ENCODE results near the gene CGB2. TPM values are rescaled to one million over a fixed set of nuclear protein-coding genes. Genes with fewer than 3 reads are reported as not detected.
A peak's percentile ranks its signal among the peaks of the same experiment; 100 is the strongest.

Gene CGB2
- total RNA-seq, 2 donors from 2014 or later: 0.57 TPM; not detected in 1

DNA sequence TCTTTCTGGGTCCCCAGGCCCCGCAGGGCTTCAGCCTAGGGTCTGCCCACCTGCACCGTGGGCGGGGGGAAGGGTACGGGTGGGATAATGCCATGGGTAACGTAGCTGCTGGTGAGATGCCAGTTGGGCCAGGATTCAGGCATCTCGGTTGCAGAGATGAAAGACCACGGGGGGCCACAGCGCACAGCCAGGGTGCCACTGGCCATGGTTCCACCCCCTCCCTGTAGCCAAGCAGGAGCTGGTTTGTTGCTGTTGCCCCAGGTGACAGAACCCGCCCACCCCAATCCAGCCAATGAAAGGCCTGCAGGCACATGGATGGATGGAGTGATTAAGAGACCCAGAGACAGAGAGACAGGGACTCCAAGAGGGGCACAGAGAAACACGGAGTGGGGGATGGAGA is 26.9 kb downstream of the CGB2 start:
- no peak overlapping the region for H3K9ac ChIP-seq (ENCODE audit: extremely low read depth, low read length, poor library complexity, severe bottlenecking)
- Mint-ChIP-seq H3K36me3 (ENCODE audit: low read depth) (no peaks in the 10 kb centered on the region), H3K27ac (no peak overlapping the region), H3K9me3 (no peaks in the 10 kb centered on the region), H3K4me3 (no peak overlapping the region), H3K4me1 (peaks cover 6% of the 10 kb centered on the region), H3K27me3 (ENCODE audit: insufficient read depth) (peaks cover 86% of the 10 kb centered on the region)
- no peaks in the 10 kb centered on the region for H3K4me1 ChIP-seq (ENCODE audit: control insufficient read depth, insufficient read depth, low read length)
- 84 to 88% methylated on average over 5 to 10 of the region's 10 CpGs for WGBS, 2 experiments (ENCODE audit: insufficient coverage in 1 of 2, insufficient read length in 1 of 2)
- TF ChIP-seq, protein P1, sequence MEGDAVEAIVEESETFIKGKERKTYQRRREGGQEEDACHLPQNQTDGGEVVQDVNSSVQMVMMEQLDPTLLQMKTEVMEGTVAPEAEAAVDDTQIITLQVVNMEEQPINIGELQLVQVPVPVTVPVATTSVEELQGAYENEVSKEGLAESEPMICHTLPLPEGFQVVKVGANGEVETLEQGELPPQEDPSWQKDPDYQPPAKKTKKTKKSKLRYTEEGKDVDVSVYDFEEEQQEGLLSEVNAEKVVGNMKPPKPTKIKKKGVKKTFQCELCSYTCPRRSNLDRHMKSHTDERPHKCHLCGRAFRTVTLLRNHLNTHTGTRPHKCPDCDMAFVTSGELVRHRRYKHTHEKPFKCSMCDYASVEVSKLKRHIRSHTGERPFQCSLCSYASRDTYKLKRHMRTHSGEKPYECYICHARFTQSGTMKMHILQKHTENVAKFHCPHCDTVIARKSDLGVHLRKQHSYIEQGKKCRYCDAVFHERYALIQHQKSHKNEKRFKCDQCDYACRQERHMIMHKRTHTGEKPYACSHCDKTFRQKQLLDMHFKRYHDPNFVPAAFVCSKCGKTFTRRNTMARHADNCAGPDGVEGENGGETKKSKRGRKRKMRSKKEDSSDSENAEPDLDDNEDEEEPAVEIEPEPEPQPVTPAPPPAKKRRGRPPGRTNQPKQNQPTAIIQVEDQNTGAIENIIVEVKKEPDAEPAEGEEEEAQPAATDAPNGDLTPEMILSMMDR (conservative IDR thresholded peaks at IDR 0.05): no peak
- H3K9me3 ChIP-seq (ENCODE audit: control insufficient read depth, low read length): no peaks in the 10 kb centered on the region
- peaks cover 48% of the 10 kb centered on the region for H3K27me3 ChIP-seq (ENCODE audit: control insufficient read depth, insufficient read depth, low read length, poor library complexity, severe bottlenecking)
- no peak overlapping the region for H3K4me3 ChIP-seq (ENCODE audit: low read length)
- H3K36me3 ChIP-seq (ENCODE audit: control insufficient read depth, insufficient read depth, low read length): no peaks in the 10 kb centered on the region
- H3K27ac ChIP-seq (ENCODE audit: low read depth, low read length): no peak overlapping the region
- DNase-seq: peak; percentile 83

DNA sequence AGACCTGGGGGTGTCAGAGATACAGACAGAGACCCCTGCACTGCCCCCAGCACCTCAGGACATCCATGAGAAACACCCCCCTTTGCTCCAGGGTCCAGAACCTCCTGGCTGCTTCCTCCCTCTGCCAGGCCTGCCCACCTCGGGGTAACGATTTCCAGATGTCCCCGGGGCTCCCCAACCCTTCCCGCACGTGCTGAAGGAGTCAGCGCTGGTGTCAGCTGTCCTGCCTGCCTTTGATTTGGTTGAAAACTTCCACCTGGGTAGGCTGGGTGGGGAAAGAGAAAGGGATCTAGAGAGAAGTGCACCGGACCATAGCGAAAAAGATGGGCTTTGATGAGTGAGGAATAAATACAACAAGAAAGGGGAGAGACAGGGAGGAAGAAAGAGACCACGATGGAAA is 27.4 kb downstream of the CGB2 start:
- no peak for DNase-seq
- Histone ChIP-seq H3K4me3 (ENCODE audit: low read length) (no peak overlapping the region), H3K36me3 (ENCODE audit: control insufficient read depth, insufficient read depth, low read length) (no peaks in the 10 kb centered on the region), H3K27me3 (ENCODE audit: control insufficient read depth, insufficient read depth, low read length, poor library complexity, severe bottlenecking) (peaks cover 48% of the 10 kb centered on the region), H3K27ac (ENCODE audit: low read depth, low read length) (no peak overlapping the region), H3K9ac (ENCODE audit: extremely low read depth, low read length, poor library complexity, severe bottlenecking) (no peak overlapping the region), H3K4me1 (ENCODE audit: control insufficient read depth, insufficient read depth, low read length) (no peaks in the 10 kb centered on the region), H3K9me3 (ENCODE audit: control insufficient read depth, low read length) (no peaks in the 10 kb centered on the region)
- Mint-ChIP-seq H3K36me3 (ENCODE audit: low read depth) (no peaks in the 10 kb centered on the region), H3K4me1 (peaks cover 6% of the 10 kb centered on the region), H3K9me3 (no peaks in the 10 kb centered on the region), H3K27ac (no peak overlapping the region), H3K27me3 (ENCODE audit: insufficient read depth) (peaks cover 84% of the 10 kb centered on the region), H3K4me3 (no peak overlapping the region)
- WGBS, 2 experiments (ENCODE audit: insufficient coverage in 1 of 2, insufficient read length in 1 of 2): 86 to 90% methylated on average over 4 to 9 of the region's 9 CpGs
- TF ChIP-seq, protein P1 (conservative IDR thresholded peaks at IDR 0.05): no peak

DNA sequence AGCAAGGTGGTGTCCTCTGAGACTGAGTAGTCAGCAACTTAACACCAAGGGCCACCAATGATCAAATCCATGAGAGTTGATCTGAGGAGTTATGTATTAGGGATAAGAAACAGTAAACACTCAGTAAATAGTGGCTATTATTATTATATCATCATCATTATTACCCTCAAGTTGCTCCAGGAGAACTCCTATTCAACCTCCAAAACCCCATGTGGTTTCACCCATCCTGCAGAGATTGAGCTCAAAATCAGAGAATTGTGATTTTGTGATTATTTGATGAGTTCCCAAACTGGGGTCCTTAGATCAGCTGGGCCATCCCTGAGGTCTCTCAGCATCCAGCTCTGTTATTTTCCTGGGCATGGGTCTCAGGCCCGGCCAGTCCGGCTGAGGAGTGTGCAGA is 29.3 kb downstream of the CGB2 start:
- H3K36me3 ChIP-seq (ENCODE audit: control insufficient read depth, insufficient read depth, low read length): no peaks in the 10 kb centered on the region
- TF ChIP-seq, protein P1 (conservative IDR thresholded peaks at IDR 0.05): no peak
- no peak overlapping the region for H3K4me3 Mint-ChIP-seq
- no peak overlapping the region for H3K27ac ChIP-seq (ENCODE audit: low read depth, low read length)
- 94 to 100% methylated on average over 2 of the region's 2 CpGs for WGBS, 2 experiments (ENCODE audit: insufficient coverage in 1 of 2, insufficient read length in 1 of 2)
- H3K36me3 Mint-ChIP-seq (ENCODE audit: low read depth): no peaks in the 10 kb centered on the region
- no peak overlapping the region for H3K27ac Mint-ChIP-seq
- H3K9me3 Mint-ChIP-seq: no peaks in the 10 kb centered on the region
- H3K9ac ChIP-seq (ENCODE audit: extremely low read depth, low read length, poor library complexity, severe bottlenecking): no peak overlapping the region
- H3K27me3 ChIP-seq (ENCODE audit: control insufficient read depth, insufficient read depth, low read length, poor library complexity, severe bottlenecking): peaks cover 38% of the 10 kb centered on the region
- no peaks in the 10 kb centered on the region for H3K4me1 ChIP-seq (ENCODE audit: control insufficient read depth, insufficient read depth, low read length)
- no peaks in the 10 kb centered on the region for H3K9me3 ChIP-seq (ENCODE audit: control insufficient read depth, low read length)
- peaks cover 81% of the 10 kb centered on the region for H3K27me3 Mint-ChIP-seq (ENCODE audit: insufficient read depth)
- DNase-seq: no peak
- H3K4me3 ChIP-seq (ENCODE audit: low read length): no peak overlapping the region
- H3K4me1 Mint-ChIP-seq: peaks cover 10% of the 10 kb centered on the region
